ENCODE results near the gene SLC37A4. TPM values are rescaled to one million over a fixed set of nuclear protein-coding genes. Genes with fewer than 3 reads are reported as not detected.
"Not testable (repeated sequence)": the region's sequence is repeated elsewhere in the genome, so short reads cannot be mapped to it uniquely, and the experiment has no call there.

SLC37A4 gene
- total and polyA plus RNA-seq, 2 of the 13 experiments (the other 11 are each of a cell fraction or from before 2014, with no cell fraction given), result 43.0 to 56.1 TPM

GRCh38 chr11:119042927-119043326 lies 12.2 kb upstream of the SLC37A4 start:
- Histone ChIP-seq H3K9ac (ENCODE audit: insufficient read depth, low read depth, low read length) (no peak overlapping the region), H3K36me3 (replicated peaks in 1 of 2; ENCODE audit: control insufficient read depth in 1 of 2, insufficient read depth in 2 of 2, low read length in 2 of 2) (peaks cover 17 to 18% of the 10 kb centered on the region in 2 experiments), H3K4me2 (ENCODE audit: low read depth, low read length) (no peak overlapping the region), H3K9me3 (ENCODE audit: low read length) (no peaks in the 10 kb centered on the region), H3K27ac (ENCODE audit: extremely low read length, insufficient read depth, low read length) (no peak overlapping the region), H3K27me3 (ENCODE audit: control insufficient read depth in 1 of 2, insufficient read depth in 2 of 2, low read length in 2 of 2) (no peaks in the 10 kb centered on the region; a peak in 1 of 5 replicates), H3K79me2 (ENCODE audit: insufficient read depth, low read length) (no peaks in the 10 kb centered on the region), H4K20me1 (ENCODE audit: insufficient read depth, low read length) (no peaks in the 10 kb centered on the region), H3K4me3 (replicated peaks in 1 of 3; ENCODE audit: insufficient read depth in 1 of 3, low read depth in 2 of 3, low read length in 3 of 3) (no peak overlapping the region), H2AFZ (ENCODE audit: low read length) (no peak overlapping the region), H3K4me1 (ENCODE audit: insufficient read depth, low read length) (peaks cover 9% of the 10 kb centered on the region; the same call in 1 of the 2 replicates)
- no peak for TF ChIP-seq CBX2 (IDR thresholded peaks at IDR 0.05; ENCODE audit: low read depth, low read length)
- no peak for TF ChIP-seq CBX2 (CRISPR knock-in tag; IDR thresholded peaks at IDR 0.05; ENCODE audit: low read depth)
- 0 out of 2 replicates have a peak, but pooled peaks have one; percentile 35 for TF ChIP-seq POLR2G (IDR thresholded peaks at IDR 0.05; ENCODE audit: low read depth, low read length)
- no TSS peak for BruUV-seq (replicated peaks)
- FAIRE-seq (no peak), DNase-seq (ENCODE audit: low spot score) (no peak), ATAC-seq (peak; percentile 7; the same call in 1 of the 3 replicates)
- POLR2A ChIA-PET, result interaction anchor here (1.3 to 2.4 kb wide), 5 partner anchors 13 to 64 kb away, joined by 4 to 8 read pairs (median 6); partner anchors contain the start of genes C2CD2L, RPS25, TRAPPC4 and VPS11
- CTCF ChIA-PET (ENCODE audit: low intra/inter-chr PET ratio, low total read pairs), result no interaction called here
- in situ Hi-C loops (cut with HindIII; ENCODE audit: extremely low pct_ligation_motif_present, low pct_unique_long_range_greater_than_20kb), result no loop called here
- 82% methylated on average over 9 of the region's 9 CpGs for WGBS (ENCODE audit: low lambda C conversion rate)
- intact Hi-C loops (cut with micrococcal nuclease; ENCODE audit: unreplicated experiment), result no loop called here

DNA sequence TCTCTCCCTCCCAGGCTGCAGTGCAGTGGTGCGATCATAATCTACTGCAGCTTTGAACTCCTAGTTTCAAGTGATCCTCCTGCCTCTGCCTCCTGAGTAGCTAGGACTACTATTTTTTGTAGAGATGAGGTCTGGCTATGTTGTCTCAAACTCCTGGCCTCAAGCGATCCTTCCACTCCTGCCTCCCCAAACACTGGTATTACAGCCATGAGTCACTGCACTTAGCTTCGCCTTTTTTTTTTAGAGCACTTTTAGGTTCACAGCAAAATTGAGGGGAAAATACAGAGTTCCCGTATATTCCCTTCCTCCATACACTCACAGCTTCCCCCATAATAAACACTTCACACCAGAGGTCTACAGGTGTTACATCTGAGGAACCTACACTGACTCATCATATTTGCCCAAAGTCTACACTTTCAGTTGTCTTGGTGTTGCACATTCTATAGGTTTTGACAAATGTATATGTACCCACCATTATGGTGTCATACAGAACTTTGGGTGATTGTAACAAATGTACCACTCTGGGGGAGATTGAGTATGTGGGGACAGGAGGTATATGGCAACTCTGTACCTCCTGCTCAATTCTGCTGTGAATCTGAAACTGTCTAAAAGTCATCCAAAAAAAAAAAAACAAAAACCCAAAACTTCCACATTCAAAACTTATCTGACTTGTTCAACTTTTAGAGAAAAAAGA lies 11.3 kb upstream of the SLC37A4 start:
- in situ Hi-C loops (cut with HindIII; ENCODE audit: extremely low pct_ligation_motif_present, low pct_unique_long_range_greater_than_20kb), result no loop called here
- POLR2A ChIA-PET, result interaction anchor here (0.6 to 2.4 kb wide), 6 partner anchors 14 to 500 kb away, joined by 3 to 8 read pairs (median 6); partner anchors contain the start of genes HMBS, RPS25, TRAPPC4 and VPS11

DNA sequence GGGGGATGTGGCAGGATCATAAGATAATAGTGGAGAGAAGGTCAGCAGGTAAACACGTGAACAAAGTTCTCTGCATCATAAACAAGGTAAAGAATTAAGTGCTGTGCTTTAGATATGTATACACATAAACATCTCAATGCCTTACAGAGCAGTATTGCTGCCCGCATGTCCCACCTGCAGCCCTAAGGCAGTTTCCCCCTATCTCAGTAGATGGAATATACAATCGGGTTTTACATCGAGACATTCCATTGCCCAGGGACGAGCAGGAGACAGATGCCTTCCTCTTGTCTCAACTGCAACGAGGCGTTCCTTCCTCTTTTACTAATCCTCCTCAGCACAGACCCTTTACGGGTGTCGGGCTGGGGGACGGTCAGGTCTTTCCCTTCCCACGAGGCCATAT lies 8.8 kb upstream of the SLC37A4 start:
- H2AFZ ChIP-seq (ENCODE audit: low read length); BruUV-seq (replicated peaks); FAIRE-seq; H3K79me2 ChIP-seq (ENCODE audit: insufficient read depth, low read length); DNase-seq (ENCODE audit: low spot score); H3K9me3 ChIP-seq (ENCODE audit: low read length); H4K20me1 ChIP-seq (ENCODE audit: insufficient read depth, low read length); CTCF ChIA-PET (ENCODE audit: low intra/inter-chr PET ratio, low total read pairs); ATAC-seq; in situ Hi-C loops (cut with HindIII; ENCODE audit: extremely low pct_ligation_motif_present, low pct_unique_long_range_greater_than_20kb); H3K27ac ChIP-seq (ENCODE audit: extremely low read length, insufficient read depth, low read length); POLR2A ChIA-PET; H3K9ac ChIP-seq (ENCODE audit: insufficient read depth, low read depth, low read length); H3K36me3 ChIP-seq (replicated peaks in 1 of 2; ENCODE audit: control insufficient read depth in 1 of 2, insufficient read depth in 2 of 2, low read length in 2 of 2); H3K4me3 ChIP-seq (replicated peaks in 1 of 3; ENCODE audit: insufficient read depth in 1 of 3, low read depth in 2 of 3, low read length in 3 of 3); intact Hi-C loops (cut with micrococcal nuclease; ENCODE audit: unreplicated experiment); H3K27me3 ChIP-seq (ENCODE audit: control insufficient read depth in 1 of 2, insufficient read depth in 2 of 2, low read length in 2 of 2): not testable (repeated sequence)
- H3K4me1 ChIP-seq (ENCODE audit: insufficient read depth, low read length), result peaks cover 16% of the 10 kb centered on the region; the same call in 1 of the 2 replicates
- H3K4me2 ChIP-seq (ENCODE audit: low read depth, low read length), result 0 out of 2 replicates have a peak overlapping the region, but pooled peaks have one; percentile 7
- 26% methylated on average over 4 of the region's 11 CpGs for WGBS (ENCODE audit: low lambda C conversion rate)

More for the DNA sequence above, 11.3 kb upstream of the SLC37A4 start:
- Histone ChIP-seq H3K27me3 (ENCODE audit: control insufficient read depth in 1 of 2, insufficient read depth in 2 of 2, low read length in 2 of 2) (no peaks in the 10 kb centered on the region; a peak in 1 of 5 replicates), H3K9me3 (ENCODE audit: low read length) (no peaks in the 10 kb centered on the region), H3K36me3 (replicated peaks in 1 of 2; ENCODE audit: control insufficient read depth in 1 of 2, insufficient read depth in 2 of 2, low read length in 2 of 2) (peaks cover 9 to 11% of the 10 kb centered on the region in 2 experiments), H3K27ac (ENCODE audit: extremely low read length, insufficient read depth, low read length) (no peak overlapping the region), H3K4me3 (replicated peaks in 1 of 3; ENCODE audit: insufficient read depth in 1 of 3, low read depth in 2 of 3, low read length in 3 of 3) (no peak overlapping the region), H3K4me2 (ENCODE audit: low read depth, low read length) (no peak overlapping the region), H2AFZ (ENCODE audit: low read length) (no peak overlapping the region), H4K20me1 (ENCODE audit: insufficient read depth, low read length) (no peaks in the 10 kb centered on the region), H3K9ac (ENCODE audit: insufficient read depth, low read depth, low read length) (no peak overlapping the region), H3K4me1 (ENCODE audit: insufficient read depth, low read length) (peaks cover 9% of the 10 kb centered on the region; the same call in 1 of the 2 replicates), H3K79me2 (ENCODE audit: insufficient read depth, low read length) (no peaks in the 10 kb centered on the region)
- no peak for FAIRE-seq
- intact Hi-C loops (cut with micrococcal nuclease; ENCODE audit: unreplicated experiment), result no loop called here
- no peak for TF ChIP-seq GFI1 (CRISPR knock-in tag; IDR thresholded peaks at IDR 0.05; ENCODE audit: borderline replicate concordance)
- TF ChIP-seq MAFF (IDR thresholded peaks at IDR 0.05; ENCODE audit: low read depth, low read length), result peak; percentile 43; the same call in 1 of the 2 replicates
- no peak for TF ChIP-seq ZNF232 (CRISPR knock-in tag; IDR thresholded peaks at IDR 0.05; ENCODE audit: borderline replicate concordance)
- no peak for TF ChIP-seq PAX8 (CRISPR knock-in tag; IDR thresholded peaks at IDR 0.05; ENCODE audit: borderline replicate concordance)
- no peak for TF ChIP-seq SOX13 (IDR thresholded peaks at IDR 0.05)
- no peak for TF ChIP-seq SOX13 (CRISPR knock-in tag; conservative IDR thresholded peaks at IDR 0.05 in 1 of 2, IDR thresholded peaks at IDR 0.05 in 1 of 2)
- TF ChIP-seq, protein P1, sequence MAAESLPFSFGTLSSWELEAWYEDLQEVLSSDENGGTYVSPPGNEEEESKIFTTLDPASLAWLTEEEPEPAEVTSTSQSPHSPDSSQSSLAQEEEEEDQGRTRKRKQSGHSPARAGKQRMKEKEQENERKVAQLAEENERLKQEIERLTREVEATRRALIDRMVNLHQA (CRISPR knock-in tag; IDR thresholded peaks at IDR 0.05), result no peak
- TF ChIP-seq EED (CRISPR knock-in tag; IDR thresholded peaks at IDR 0.05), result no peak
- TF ChIP-seq HMGA1 (CRISPR knock-in tag; conservative IDR thresholded peaks at IDR 0.05), result no peak
- peak; percentile 49 to 71 for TF ChIP-seq MAFK (conservative IDR thresholded peaks at IDR 0.05 in 1 of 2, IDR thresholded peaks at IDR 0.05 in 1 of 2; ENCODE audit: low read length in 2 of 2)
- BruUV-seq (replicated peaks), result no TSS peak
- no peak for DNase-seq (ENCODE audit: low spot score)
- ATAC-seq, result peak; percentile 37; the same call in 2 of the 3 replicates
- CTCF ChIA-PET (ENCODE audit: low intra/inter-chr PET ratio, low total read pairs), result no interaction called here
- WGBS (ENCODE audit: low lambda C conversion rate), result 55% methylated on average over 4 of the region's 4 CpGs

Measured in HepG2 (cell line).